CD1c-positive myeloid dendritic cell (primary cell): ENCODE results near the gene CHAF1A.

Source experiments
- DNase-seq: peaks from one replicate; pipeline ENCODE4 v3.0.0-alpha.2; 2016; ENCODE audit errors: extremely low spot score

Gene CHAF1A

DNA sequence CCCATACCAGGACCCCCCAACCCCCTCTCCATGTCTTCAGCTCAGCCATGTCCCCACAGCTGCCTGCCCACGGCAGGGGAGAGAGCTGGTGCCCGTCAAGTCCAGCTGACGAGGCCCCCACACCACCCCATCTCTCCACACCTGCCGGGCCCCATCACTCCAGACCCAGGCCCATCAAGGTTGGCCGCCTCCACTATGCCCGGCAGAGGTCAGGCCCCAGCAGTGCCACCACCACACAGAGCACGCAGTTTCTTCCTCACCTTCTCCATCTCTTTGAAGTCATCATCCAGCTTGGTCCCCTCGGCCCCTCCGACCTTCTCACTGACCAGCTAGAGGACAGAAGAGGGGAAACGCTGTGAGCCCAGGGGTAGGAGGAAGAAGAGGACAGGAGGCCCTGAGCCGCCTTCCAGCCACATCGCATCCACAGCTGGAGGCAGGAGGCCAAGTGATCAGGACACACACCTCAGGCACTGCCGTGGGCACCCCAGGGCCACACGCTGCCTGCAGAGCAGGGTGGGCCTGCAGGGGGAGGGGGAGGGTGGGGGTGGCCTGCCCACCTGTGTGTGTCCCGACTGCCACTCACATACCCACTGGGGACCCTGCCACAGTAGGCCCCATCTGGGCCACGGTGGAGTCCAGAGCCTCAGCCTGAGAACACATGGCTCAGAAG lies 35.6 kb upstream of the CHAF1A start:
- DNase-seq = no peak

DNA sequence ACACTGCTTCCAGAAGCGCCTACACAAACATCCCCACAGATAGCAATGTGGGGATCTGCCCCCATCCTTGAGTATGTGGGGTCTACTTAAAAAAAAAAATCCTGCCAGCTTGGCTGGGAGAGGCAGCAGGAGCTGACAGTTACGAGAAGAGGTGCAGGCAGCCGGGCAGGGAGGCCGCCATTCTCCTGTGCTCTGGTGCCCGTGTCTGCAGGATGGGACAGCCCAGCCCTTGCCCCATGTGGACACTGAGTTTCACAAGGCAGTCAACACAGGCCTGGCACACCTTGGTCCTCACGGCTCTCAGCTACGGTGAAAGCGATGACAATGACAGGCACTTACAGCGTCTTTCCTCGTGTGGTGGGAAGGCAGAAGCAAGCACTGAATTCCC lies 35.1 kb upstream of the CHAF1A start:
- no peak for DNase-seq

DNA sequence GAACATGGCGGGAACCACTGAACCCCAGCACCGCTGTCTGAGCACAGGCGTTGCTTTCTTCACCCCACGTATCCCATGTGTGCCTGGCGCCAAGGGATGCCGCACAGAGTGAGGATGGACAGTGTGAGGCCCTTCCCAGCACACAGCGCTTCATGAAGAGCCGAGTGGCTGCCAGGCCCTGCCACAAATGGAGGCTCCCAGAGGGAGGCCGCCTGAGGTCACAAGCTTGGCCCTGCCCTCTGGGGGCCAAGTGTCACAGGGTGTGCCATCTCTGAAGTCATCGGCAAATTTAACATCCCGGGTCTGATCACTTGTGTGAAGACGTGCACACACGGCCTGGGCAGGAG lies 34.7 kb upstream of the CHAF1A start:
- DNase-seq = no peak

DNA sequence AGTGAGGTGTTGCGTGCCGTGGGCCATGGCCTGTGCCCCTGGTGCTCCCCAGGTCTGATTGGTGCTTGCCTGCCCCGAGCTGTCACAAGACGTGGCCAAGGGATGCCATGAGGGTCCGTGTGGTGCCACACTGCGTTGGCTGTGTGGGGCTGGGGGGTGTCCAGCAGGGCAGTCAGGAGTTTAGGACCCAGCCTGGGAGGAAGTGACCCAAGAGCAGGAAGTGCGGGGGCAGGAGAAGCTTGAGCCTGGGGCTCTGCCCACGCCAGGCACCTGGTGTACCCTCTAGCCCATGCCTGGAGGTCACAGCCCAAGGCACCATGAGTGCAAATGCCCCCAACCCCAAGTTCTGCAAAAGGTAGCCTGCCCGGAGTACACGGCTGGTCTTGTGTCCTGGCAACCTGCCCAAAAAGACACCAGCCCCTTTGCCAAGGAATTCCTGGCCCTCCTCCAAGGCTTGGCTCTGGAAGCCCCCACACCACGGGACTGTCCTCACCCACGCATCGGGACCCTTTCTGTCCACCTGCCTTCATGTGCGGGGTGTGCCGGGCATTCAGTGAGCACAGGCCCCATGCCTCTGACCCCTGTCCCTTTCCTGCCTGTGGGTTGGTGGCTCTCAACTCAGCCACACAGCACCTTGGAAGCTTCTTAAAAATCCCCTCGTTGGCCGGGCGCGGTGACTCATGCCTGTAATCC lies 34.2 kb upstream of the CHAF1A start:
- DNase-seq = peak; percentile 73

DNA sequence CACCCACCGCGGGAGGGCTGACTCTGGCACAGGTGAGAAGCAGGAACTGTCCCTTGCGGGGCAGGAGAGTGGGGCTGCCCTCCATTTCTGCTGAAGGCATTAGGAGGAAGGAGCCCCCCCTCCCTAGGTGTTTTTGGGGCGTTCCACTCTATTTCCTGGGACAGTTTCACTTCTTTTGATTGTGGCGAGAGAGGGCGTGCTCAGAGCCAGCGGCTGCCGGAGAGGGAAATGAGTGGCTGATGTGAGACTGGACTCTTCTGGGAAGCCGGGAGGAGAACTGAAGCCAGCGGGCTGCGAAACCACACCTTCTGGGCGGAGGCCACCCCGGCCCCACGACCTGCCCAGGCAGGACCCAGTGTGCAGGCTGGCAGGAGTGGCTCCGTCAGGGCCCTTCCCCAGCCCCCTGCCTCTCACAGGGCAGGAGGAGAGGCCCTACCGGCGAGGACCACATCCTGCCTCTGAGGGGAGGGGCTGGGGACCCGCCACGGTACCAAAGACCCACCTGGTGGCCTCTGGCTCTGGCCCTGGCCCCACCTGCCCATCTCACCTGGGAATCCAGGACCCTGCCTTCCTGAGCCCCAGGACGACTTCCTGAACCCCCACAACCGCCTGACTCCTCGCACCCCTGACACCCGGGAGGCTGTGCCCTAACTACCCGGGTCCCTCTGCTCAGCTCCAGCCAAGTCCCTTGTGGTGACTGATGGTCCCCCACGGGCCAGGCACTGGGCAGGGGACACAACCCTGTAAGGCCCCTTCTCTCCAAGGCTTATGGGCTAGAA lies 33.1 kb upstream of the CHAF1A start:
- peak; percentile 94 for DNase-seq

DNA sequence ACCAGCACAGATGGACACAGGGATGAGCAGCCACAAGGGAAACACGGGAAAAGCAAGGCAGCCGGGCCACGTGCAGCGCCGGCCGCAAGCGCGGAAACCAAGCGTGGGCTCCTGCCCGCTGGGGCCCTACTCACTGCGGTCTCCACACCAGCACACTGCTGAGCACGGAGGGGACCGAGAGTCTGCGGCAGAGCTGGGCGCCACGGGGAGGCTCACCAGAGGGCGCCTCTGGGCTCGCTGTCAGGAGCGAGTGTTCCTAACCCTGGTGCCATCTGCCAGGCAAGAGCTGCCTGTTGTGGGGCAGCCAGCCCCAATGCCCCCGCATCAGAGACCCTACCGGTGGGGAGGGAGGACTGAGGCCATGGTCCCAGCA lies 32.6 kb upstream of the CHAF1A start:
- DNase-seq = peak; percentile 90

DNA sequence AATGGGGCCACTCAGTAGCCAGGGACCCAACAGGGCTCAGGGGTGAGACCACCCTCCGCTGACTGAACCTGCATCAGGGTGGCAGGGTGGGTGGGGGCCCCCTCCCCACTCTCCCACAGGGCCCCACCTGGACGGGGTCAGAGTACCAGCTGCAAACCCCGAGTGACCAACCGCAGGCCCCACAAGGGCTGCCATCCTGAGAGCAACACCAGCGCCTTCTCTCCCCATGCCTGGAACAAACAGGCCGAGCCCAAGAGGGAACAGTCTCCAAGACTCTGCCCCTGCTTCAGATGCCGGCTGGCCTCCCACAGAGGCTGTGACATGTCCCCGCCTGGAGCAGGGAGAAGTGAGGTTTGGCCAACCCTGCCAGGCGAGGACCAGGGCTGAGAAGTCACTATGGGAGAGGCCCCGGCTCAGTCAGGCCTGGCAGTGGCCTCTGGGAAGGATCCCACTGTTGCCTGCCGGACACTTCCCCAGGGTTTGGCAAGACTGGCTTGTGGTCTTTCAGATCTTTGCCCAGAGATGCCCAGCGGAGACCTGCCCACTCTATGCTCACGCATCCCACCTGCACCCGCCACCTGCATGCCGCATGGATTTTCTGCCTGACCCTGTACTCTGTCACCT lies 31.9 kb upstream of the CHAF1A start:
- peak; percentile 41 for DNase-seq

DNA sequence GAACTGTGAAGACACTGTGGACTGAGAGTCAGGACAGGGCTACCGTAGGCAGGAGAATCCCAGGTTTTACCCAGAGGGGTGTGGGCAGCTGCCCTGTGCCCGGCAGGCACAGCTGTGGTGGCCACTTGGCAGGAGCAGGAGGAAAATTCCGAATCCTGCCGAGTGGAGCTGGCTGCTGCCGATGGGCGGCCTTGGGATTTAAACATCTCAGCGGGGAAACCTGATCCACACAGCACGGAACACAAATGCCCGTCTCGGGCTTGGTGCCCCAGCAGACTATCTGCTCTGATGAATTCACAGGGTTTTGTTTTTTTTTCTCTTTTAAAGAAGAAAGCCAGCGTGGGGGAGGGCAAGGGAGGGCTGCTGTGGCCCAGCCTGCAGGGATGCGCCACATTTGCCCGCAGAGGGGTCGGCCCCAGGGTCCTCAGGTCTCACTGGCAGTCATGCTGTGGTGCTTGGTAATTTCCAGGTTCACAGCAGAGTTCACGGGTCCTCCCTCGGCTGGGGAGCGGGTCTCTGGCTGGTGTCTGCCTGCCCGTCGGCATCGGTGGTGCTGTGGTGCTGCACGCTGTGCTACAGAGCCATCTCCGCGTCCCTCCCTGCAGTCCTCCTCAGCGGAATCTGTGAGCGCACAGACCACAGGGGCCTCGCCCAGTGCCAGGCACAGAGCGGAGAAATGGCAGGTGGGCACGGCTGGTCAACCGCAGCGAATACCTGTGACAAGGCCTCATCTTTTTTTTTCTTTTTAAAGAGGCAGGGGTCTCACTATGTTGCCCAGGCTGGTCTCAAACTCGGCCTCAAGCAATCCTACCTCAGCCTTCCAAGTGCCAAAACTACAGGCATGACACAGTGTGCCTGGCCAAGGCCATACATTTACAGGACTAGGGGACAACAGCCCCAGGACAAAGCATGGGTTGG lies 30.9 kb upstream of the CHAF1A start:
- no peak for DNase-seq

DNA sequence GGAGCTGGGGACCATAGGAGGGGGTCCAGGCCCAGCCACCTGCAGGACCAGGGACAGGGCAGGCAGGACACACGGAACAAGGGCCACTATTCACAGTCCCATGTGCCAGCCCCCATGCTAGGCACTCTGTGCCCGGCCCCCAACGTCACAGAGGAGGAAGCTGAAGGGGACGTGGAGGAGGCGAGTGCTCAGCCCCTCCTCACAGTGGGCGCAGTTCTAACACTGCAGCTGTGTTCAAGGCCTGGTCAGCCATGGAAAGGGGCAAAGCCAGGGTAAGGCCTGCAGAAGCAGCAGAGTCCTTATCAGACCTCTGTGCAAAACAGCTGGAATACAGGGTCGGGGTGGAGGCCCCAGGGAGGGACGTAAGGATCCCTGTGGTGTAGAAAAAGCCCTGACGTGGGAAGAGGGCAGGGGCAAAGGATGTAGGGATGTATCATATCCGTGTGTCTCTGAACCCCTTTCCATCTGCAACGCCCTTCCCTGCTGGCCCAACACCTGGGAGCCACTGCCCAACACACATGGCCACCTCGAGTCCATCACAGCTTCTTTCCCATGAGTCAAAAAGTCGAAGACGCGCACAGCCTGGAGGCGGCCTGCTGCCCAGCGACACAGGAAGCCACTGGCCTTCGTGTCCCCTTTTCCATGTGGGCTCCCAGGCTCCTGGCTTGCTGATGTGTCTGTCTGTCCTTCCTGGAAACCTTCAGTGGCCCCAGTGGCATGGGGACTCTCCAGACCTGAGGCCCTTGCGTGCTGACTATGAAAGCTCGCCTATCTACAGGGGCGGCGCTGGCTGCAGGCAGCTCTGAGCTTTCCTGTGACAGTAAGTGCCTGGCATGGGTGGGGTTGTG lies 30.1 kb upstream of the CHAF1A start:
- DNase-seq = no peak

DNA sequence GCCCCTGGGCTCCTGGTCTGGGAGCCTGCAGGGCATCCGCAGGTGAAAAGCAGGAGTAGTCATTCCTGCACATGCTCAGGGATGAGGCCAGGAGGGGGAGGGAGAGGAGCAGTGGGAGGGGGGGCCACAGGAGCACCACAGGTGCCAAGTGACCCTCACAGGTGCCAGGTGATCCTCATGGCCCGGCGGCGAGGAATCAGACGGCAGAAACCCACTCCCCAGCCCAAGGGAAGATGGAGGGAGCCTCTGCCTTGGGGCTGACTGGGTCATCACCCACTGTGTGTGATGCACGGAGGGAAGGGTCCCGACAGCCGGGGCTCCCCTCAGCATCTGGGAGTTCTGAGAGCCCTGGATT lies 29.4 kb upstream of the CHAF1A start:
- DNase-seq = no peak

DNA sequence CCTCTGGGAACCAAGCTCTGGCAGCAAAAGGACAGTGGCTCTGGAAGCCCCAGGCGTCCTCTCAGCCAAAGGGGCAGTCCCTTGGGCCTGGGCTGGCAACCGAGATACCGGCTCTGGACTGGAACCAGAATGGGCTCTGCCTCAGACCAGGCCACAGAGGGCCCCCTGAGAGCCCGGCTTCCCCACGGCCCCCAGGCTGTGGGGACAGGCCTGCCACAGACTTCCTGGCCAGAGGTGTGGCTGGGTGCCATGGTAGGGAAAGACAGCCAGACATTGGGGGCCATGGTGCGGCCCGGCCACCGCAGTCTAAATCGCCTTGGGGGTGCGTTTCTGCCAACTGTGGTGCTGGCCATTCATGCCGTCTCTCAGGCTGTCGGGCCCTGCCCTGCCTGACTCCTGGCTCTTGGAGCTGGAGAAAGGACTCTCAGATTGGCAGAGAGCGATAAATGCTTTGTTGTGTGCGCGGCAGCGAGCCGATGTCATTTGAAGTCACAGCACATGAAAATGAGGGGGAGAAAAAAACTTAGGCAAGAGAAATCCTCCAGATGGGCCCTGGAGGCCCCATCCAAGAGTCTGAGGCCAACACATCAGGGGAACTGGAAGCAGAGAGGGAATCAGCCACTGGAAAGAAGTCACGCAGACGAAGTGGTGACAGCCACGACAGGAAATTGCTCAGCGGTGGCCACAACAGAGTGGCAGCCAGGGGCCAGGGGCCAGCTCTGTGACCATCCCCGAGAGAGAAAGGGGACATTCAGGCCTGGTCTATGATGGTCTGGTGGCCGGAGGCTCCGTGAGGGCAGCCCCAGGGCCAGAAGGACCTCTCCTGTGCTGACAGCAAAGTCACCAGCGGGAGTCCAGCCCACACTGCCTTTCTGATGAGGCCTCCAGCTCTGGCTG lies 28.6 kb upstream of the CHAF1A start:
- peak; percentile 63 for DNase-seq

DNA sequence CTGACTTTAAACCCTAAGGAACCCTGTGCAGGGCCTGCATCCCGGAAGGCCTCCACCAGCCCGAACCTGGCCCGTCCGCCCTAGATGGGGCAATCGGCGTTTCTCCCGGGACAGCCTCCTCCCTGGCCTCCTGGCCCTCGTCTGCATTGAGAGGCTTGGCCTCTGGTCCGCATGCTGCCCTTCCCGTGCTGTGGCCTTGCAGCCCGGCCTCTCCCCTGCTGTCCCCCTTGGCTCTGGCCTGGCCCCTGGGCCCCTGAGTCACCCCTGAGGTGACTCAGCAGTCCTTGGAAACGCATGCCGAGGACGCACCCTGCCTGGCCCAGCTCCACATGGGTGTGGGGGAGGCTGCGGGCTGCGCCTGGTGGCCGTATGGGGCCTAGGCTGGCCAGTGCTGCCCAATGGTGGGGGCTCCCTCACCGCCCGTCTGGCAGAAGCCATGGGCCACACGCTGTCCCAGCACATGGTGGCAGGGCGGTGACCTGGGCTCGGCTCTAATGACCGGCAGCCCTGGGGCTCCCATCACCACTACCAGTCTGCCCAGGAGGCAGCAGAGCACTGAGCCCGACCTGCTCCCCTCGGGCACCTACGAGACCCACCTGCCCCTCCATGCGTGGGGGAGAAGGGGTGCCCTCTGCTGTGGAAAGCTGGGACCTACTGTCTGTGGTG lies 27.8 kb upstream of the CHAF1A start:
- DNase-seq = peak; percentile 75

DNA sequence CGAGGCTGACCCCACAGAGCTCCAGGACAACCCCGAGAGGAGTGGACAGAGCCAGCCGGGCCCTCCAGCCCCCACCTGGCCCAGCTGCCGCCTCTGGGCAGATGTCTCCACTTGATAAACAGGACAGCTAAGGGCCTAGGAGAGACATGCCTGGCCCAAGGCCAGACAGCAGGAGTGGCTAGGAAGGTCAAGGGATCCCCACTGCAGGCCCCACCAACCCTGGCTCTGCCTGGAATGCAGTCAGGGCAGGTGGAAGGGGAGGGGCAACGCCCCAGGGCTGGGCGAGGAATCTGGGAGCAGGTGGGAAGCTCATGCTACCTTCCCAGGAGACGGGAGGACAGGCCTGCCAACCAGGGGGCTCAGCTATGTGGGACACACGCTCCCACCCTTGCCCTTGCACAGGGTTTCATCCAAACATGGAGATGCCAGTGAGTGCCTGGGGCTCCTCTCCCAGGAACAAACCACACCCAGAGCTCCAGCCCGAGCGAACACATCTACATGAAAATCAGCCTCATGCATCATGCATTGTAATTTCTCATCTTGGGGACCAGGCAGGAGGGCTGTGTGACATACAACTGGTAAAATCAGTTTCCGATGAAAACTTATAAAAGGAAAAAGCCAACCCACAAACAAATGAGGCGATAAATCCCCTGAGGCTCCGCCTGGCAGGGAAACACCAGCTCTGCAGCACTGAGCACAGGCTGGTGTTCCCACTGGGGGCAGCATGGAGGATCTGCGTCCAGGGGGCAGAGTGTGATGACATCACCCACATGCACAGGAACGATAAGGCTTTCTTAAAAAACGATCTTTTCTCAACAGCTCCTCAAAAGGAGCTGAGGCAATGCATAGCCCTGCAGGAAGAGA lies 27.0 kb upstream of the CHAF1A start:
- DNase-seq = peak; percentile 34

DNA sequence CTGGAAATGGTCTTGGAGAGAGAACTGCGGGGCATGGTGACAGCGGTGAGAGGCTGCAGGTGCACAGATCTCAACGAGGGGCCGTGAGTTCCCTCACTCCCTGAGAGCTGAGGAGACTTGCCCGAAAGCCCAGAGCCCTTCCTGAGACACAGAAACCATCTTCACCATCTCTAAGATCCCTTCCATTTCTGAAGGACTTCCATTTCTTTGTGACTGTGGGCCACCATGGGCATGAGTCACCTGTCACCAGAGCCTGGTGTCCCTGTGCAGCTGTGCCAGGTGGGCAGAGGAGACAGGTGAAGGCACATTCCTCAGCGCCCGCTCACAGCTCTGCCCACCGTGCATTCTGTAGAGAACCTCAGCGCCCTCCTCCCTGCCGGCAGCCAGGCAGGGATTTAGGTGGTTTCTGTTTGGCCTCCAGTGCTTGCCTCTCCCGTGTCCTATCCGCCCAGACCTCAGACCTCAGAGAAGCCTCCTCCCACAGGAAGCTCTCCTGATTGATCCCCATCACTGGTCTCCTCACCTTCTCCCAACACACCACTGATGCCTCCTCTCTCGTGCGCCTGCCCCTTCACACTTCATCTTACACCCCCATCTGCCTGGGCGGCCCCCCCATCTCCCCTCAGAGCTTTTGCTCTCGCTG lies 26.3 kb upstream of the CHAF1A start:
- no peak for DNase-seq

DNA sequence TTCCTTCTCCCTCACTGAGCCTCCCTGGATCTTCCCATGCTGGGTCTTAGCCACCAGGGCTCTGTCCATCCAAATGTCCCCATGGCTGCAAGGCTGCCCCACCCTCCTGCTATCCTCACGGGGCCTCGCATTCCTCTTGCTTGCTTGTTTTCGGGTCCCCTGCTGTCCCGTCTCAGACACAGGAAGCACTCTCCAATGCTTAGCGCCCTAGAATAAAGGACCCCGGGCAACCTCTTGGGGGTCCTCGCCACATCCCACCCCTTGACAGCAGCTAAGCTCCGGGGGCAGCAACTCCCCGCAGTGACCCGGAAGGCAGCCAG lies 25.8 kb upstream of the CHAF1A start:
- DNase-seq = no peak

DNA sequence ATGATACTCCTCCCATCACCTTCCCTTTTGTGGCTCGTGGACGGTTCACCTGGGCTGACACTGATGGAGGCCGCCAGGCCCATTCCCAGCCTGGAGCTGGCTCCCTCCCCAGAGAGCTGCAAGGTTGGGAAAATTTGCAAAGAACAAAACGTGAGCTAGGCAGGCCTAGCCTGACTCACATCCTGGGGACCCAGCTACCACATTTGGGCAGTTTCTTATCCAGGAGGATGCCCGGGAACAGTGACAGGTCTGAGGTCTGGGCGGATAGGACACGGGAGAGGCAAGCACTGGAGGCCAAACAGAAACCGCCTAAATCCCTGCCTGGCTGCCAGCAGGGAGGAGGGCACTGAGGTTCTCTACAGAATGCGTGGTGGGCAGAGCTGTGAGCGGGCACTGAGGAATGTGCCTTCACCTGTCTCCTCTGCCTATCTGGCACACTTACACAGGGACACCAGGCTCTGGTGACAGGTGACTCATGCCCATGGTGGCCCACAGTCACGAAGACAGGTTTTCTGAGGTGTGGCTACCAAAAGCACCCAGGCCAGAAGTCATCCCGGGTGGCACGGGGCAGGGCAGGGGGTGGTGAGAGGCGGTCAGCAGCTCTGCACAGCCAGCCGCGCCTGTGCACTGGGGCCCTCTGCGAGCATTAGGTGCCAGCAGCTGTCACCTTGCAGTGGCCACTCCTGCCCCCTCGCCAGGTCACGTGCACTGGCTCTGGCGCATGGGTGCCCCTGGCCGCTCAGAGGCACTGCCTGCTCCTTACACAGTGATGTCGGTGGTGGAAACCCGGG lies 25.3 kb upstream of the CHAF1A start:
- no peak for DNase-seq

DNA sequence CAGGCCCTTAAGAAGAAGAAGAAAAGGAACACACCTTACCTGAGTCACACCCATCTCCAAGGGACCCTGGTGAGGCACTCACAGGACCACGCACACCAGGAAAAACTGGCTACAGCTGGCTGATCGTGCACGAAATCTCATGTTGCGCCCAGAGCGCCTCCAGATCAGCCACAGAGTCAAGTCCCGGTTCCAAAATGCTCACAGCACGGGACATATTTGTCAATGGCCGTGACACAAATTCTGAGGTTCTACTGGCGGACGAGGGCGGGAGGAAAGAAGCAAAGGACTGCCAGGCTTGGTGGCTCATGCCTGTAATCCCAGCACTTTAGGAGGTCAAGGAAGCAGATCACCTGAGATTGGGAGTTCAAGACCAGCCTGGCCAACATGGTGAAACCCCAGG lies 23.6 kb upstream of the CHAF1A start:
- no peak for DNase-seq
